WTC11 (cell line): Measurements from ENCODE around the gene ICA1L. TPM values are rescaled to one million over a fixed set of nuclear protein-coding genes. Genes with fewer than 3 reads are reported as not detected.

Experiments
- ATAC-seq: fragments of 200-7000 bp; cut with Tn5 transposase; 2 replicates; pipeline ENCODE4 v1.10.0; 2021; ENCODE audit warnings: mild to moderate bottlenecking, moderate library complexity
- CTCF ChIA-PET: fragments of 300-600 bp; sonication (Branson Sonifier 250); formaldehyde crosslinking; loops from one replicate; lab custom pipeline; 2021; ENCODE audit warnings: antibody characterized with exemption; lab: Charles Lee
- POLR2A ChIA-PET: fragments of 350-600 bp; sonication (Branson Sonifier 250); formaldehyde crosslinking; loops from one replicate; lab custom pipeline; 2021; ENCODE audit warnings: antibody characterized with exemption; lab: Charles Lee
- DNase-seq: peaks from one replicate; pipeline ENCODE4 v3.0.0; 2021; ENCODE audit warnings: low spot score
- H3K27ac Mint-ChIP-seq: 2 replicates; pipeline ENCODE4 v1.8.0; 2021; ENCODE audit warnings: mixed read lengths
- H3K27me3 Mint-ChIP-seq: 2 replicates; pipeline ENCODE4 v1.8.0; 2021; ENCODE audit warnings: low read depth, mild to moderate bottlenecking, moderate library complexity, mixed read lengths
- H3K36me3 Mint-ChIP-seq: 2 replicates; pipeline ENCODE4 v1.8.0; 2021; ENCODE audit warnings: mixed read lengths
- H3K4me1 Mint-ChIP-seq: 2 replicates; pipeline ENCODE4 v1.8.0; 2022; ENCODE audit warnings: mixed read lengths
- H3K4me3 Mint-ChIP-seq: 2 replicates; pipeline ENCODE4 v1.8.0; 2021; ENCODE audit warnings: mild to moderate bottlenecking, moderate library complexity, mixed read lengths
- H3K9me3 Mint-ChIP-seq: 2 replicates; pipeline ENCODE4 v1.8.0; 2021; ENCODE audit warnings: mixed read lengths
- ATF2 ChIP-seq: sonication (generic); formaldehyde crosslinking; IDR thresholded peaks from 2 replicates; pipeline ENCODE4 v1.8.1; 2022; ENCODE audit warnings: low read depth, missing genetic modification reagents, borderline replicate concordance
- ATF3 ChIP-seq: sonication (generic); formaldehyde crosslinking; conservative IDR thresholded peaks from 2 replicates; pipeline ENCODE4 v1.8.1; 2022; ENCODE audit warnings: mild to moderate bottlenecking, missing genetic modification reagents
- CREB1 ChIP-seq: sonication (generic); formaldehyde crosslinking; IDR thresholded peaks from 2 replicates; pipeline ENCODE4 v1.8.0; 2023; ENCODE audit warnings: mild to moderate bottlenecking, missing genetic modification reagents
- CREM ChIP-seq: sonication (generic); formaldehyde crosslinking; IDR thresholded peaks from 2 replicates; pipeline ENCODE4 v1.8.1; 2022; ENCODE audit warnings: mild to moderate bottlenecking, missing genetic modification reagents, moderate library complexity
- E2F5 ChIP-seq: sonication (generic); formaldehyde crosslinking; IDR thresholded peaks from 2 replicates; pipeline ENCODE4 v1.8.1; 2022; ENCODE audit warnings: mild to moderate bottlenecking, moderate library complexity, missing genetic modification reagents
- ERG ChIP-seq: fragments of 250-450 bp; sonication (Bioruptor Pico); IDR thresholded peaks from 2 replicates; pipeline ENCODE4 v1.8.0; 2021; ENCODE audit warnings: mild to moderate bottlenecking
- FOXJ3 ChIP-seq: sonication (generic); formaldehyde crosslinking; IDR thresholded peaks from 2 replicates; pipeline ENCODE4 v1.9.0; 2021; ENCODE audit warnings: missing genetic modification reagents, mild to moderate bottlenecking, borderline replicate concordance
- GABPB1 ChIP-seq: sonication (generic); formaldehyde crosslinking; IDR thresholded peaks from 2 replicates; pipeline ENCODE4 v1.8.1; 2023; ENCODE audit warnings: mild to moderate bottlenecking, missing genetic modification reagents
- HMGA2 ChIP-seq: fragments of 250-450 bp; sonication (Bioruptor Pico); IDR thresholded peaks from 2 replicates; pipeline ENCODE4 v1.4.0; 2021; ENCODE audit warnings: mild to moderate bottlenecking, moderate library complexity
- HMGXB4 ChIP-seq: sonication (generic); formaldehyde crosslinking; IDR thresholded peaks from 2 replicates; pipeline ENCODE4 v1.8.1; 2023; ENCODE audit warnings: mild to moderate bottlenecking, moderate library complexity, missing genetic modification reagents
- JUN ChIP-seq: sonication (generic); formaldehyde crosslinking; IDR thresholded peaks from 2 replicates; pipeline ENCODE4 v1.8.0; 2023; ENCODE audit warnings: mild to moderate bottlenecking, missing genetic modification reagents
- KAT7 ChIP-seq: sonication (generic); formaldehyde crosslinking; IDR thresholded peaks from 2 replicates; pipeline ENCODE4 v1.8.1; 2023; ENCODE audit warnings: missing genetic modification reagents, mild to moderate bottlenecking, borderline replicate concordance
- MLX ChIP-seq: sonication (generic); formaldehyde crosslinking; IDR thresholded peaks from 2 replicates; pipeline ENCODE4 v1.8.1; 2023; ENCODE audit warnings: mild to moderate bottlenecking, missing genetic modification reagents, moderate library complexity
- TCF7 ChIP-seq: sonication (generic); formaldehyde crosslinking; IDR thresholded peaks from 2 replicates; pipeline ENCODE4 v1.8.0; 2022; ENCODE audit warnings: mild to moderate bottlenecking, low read depth, missing genetic modification reagents, moderate library complexity
- TP53 ChIP-seq: sonication (generic); formaldehyde crosslinking; IDR thresholded peaks from 2 replicates; pipeline ENCODE4 v1.8.1; 2023; ENCODE audit warnings: mild to moderate bottlenecking, missing genetic modification reagents
- ZNF121 ChIP-seq: sonication (generic); formaldehyde crosslinking; IDR thresholded peaks from 2 replicates; pipeline ENCODE4 v1.8.0; 2023; ENCODE audit warnings: missing genetic modification reagents
- ZNF416 ChIP-seq: fragments of 250-450 bp; sonication (Bioruptor Pico); IDR thresholded peaks from 2 replicates; pipeline ENCODE4 v1.9.0; 2021; ENCODE audit warnings: mild to moderate bottlenecking, inconsistent platforms
- ZNF425 ChIP-seq: fragments of 250-450 bp; sonication (Bioruptor Pico); conservative IDR thresholded peaks from 2 replicates; pipeline ENCODE4 v1.9.0; 2021; ENCODE audit warnings: mild to moderate bottlenecking
- ZNF671 ChIP-seq: fragments of 250-450 bp; sonication (Bioruptor Pico); IDR thresholded peaks from 2 replicates; pipeline ENCODE4 v1.8.0; 2021; ENCODE audit warnings: mild to moderate bottlenecking
- total RNA-seq: library from RNA; stranded (reverse); gene quantifications from 3 replicates; pipeline ENCODE4 v1.2.3, GENCODE V29; 2021

ICA1L gene
- total RNA-seq, 1 experiment from 2014 or later: 3.1 TPM

GRCh38 chr2:202883987-202884675, 12.6 kb upstream of the ICA1L start:
- no peaks in the 10 kb centered on the region for H3K9me3 Mint-ChIP-seq
- TF ChIP-seq ERG: no peak
- no peak for TF ChIP-seq CREM (CRISPR knock-in tag)
- TF ChIP-seq ZNF121: no peak
- no peak for TF ChIP-seq ATF3 (CRISPR knock-in tag)
- TF ChIP-seq E2F5 (CRISPR knock-in tag): no peak
- no peak for TF ChIP-seq ZNF671 (CRISPR knock-in tag)
- no peak for TF ChIP-seq FOXJ3 (CRISPR knock-in tag)
- no peak for TF ChIP-seq HMGA2
- TF ChIP-seq GABPB1 (CRISPR knock-in tag): no peak
- no peak for TF ChIP-seq TCF7 (CRISPR knock-in tag)
- TF ChIP-seq HMGXB4 (CRISPR knock-in tag): no peak
- no peak for TF ChIP-seq TP53 (CRISPR knock-in tag)
- TF ChIP-seq KAT7 (CRISPR knock-in tag): no peak
- TF ChIP-seq ATF2 (CRISPR knock-in tag): no peak
- TF ChIP-seq CREB1: no peak
- TF ChIP-seq JUN (CRISPR knock-in tag): no peak
- no peak for TF ChIP-seq ZNF425 (CRISPR knock-in tag)
- TF ChIP-seq MLX (CRISPR knock-in tag): no peak
- TF ChIP-seq ZNF416: no peak
- ATAC-seq: no peak
- no peak overlapping the region for H3K4me3 Mint-ChIP-seq
- no peak overlapping the region for H3K27ac Mint-ChIP-seq
- H3K36me3 Mint-ChIP-seq: peaks cover 64% of the 10 kb centered on the region
- H3K4me1 Mint-ChIP-seq: no peaks in the 10 kb centered on the region
- CTCF ChIA-PET: no interaction called here
- no peak for DNase-seq
- POLR2A ChIA-PET: no interaction called here
- H3K27me3 Mint-ChIP-seq: no peaks in the 10 kb centered on the region
